ENCODE measurements around the gene ADAMTS17. TPM values are rescaled to one million over a fixed set of nuclear protein-coding genes. Genes with fewer than 3 reads are reported as not detected.

The ADAMTS17 gene
- total RNA-seq, 1 donor, result 7.6 TPM

DNA sequence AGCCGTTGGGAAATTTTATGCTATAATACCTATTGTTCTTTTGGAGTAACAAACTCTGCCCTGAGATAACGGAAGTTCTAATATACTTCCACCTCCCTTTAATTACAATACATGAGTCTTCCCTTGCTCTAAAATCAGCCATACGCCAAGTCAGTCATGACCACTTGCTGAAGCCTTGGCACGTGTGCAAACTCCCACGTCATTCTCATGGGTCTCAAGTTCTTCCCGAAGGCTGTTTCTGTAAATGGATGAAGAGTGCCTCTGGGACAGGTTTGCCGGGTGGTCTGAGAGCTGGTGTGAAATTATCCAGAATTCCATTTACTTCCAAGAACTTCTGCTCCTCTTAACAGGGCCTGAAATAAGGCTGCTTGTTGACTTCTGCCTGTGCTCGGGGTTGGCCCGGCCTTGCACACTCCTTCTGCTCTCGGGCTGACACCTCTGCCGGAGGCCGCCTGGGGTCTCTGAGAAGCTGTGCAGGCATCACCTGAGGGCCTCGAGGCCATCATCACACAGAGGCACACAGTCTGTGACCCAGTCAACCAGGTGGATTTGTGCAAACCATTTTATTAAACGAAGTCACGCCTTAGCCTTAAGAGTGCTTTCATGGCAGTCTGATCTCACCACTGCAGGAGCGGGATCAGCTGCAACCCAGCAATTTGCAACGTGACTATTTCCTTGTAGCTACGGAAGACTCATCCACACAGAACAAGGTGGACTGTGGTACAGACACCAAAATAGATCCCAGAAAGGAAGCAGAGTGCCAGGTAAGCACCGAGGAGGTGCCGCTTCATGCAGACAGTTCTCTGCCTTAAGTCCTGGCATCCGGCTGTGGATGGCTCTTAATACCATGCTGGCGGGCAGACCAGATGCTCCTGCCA, 120.1 kb downstream of the ADAMTS17 start:
- Histone ChIP-seq H3K9me3 (ENCODE audit: low read depth, low read length) (no peaks in the 10 kb centered on the region), H3K4me1 (ENCODE audit: insufficient read depth, low read length) (no peaks in the 10 kb centered on the region), H3K27me3 (ENCODE audit: insufficient read depth, low read length) (no peaks in the 10 kb centered on the region), H3K4me3 (ENCODE audit: low read length) (no peak overlapping the region)

DNA sequence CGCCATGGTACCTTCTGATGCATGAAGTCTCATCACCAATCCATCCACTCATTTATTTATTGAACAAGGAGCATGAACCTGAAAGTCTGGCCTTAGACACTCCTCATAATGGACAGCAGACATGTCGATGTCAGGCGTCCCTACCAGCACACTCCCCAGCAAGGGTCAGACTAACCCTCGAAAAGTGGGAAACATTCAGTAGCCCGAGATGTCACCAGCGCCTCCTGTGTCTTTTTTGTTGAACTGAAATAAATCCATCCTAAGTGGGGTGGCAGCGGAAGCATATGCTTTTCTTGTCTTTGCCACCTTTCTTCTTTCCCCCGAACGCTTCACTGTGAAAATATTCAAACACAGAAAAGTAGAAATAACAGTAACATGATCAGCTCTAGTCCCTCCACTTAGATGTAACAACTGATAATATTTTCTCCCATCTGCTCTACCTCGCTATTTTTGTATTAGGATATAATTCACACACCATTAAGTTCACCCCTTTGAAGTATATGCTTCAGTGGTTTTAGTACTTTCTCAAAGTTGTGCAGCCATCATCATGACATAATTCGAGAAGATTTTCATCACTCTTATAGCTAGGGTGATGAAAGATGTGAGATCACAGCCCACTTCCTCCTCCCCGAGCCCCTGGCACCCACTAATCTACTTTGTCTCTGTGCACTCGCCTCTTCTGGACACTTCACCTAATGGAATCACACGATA, 121.6 kb downstream of the ADAMTS17 start:
- Histone ChIP-seq H3K27me3 (ENCODE audit: insufficient read depth, low read length) (no peaks in the 10 kb centered on the region), H3K4me3 (ENCODE audit: low read length) (no peak overlapping the region), H3K9me3 (ENCODE audit: low read depth, low read length) (no peaks in the 10 kb centered on the region), H3K4me1 (ENCODE audit: insufficient read depth, low read length) (no peaks in the 10 kb centered on the region)

DNA sequence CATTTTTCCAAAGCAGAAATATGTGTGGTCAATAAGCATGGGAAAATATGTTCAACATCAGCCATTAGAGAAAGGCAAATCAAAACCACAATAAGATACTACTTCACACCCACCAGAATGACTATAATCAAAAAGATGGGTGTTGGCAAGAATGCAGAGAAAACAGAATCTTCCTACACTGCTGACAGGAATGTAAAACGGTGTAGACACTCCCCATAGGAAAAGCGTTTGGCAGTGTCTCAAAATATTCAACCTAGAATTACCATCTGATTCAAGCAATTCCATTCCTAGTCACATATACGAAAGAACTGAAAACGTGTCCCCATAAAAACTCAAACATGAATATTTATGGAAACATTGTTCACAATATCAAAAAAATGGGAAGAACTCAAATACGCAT, 123.3 kb downstream of the ADAMTS17 start:
- Histone ChIP-seq H3K4me1 (ENCODE audit: insufficient read depth, low read length) (no peaks in the 10 kb centered on the region), H3K27me3 (ENCODE audit: insufficient read depth, low read length) (no peaks in the 10 kb centered on the region), H3K9me3 (ENCODE audit: low read depth, low read length) (no peaks in the 10 kb centered on the region), H3K4me3 (ENCODE audit: low read length) (no peak overlapping the region)

DNA sequence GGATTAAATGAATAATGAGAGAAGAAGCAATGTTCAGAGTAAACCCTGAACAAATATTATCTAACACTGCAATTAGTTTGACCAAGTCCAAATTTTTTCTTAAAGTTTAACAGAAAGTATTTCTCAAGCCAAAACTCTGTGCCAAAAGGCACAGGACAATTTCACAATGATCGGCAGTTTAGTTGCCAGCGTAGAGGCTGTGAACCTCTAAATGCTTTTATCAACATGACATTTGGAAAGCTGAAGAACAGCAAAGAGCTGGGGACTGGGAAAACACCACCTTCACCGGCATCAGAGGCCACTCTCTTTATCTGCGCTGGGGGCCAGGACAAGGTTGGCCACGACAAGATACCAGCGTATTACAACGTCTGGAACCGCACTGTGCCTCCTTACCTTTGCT, 125.6 kb downstream of the ADAMTS17 start:
- Histone ChIP-seq H3K4me1 (ENCODE audit: insufficient read depth, low read length) (no peaks in the 10 kb centered on the region), H3K4me3 (ENCODE audit: low read length) (no peak overlapping the region), H3K9me3 (ENCODE audit: low read depth, low read length) (no peaks in the 10 kb centered on the region), H3K27me3 (ENCODE audit: insufficient read depth, low read length) (no peaks in the 10 kb centered on the region)

DNA sequence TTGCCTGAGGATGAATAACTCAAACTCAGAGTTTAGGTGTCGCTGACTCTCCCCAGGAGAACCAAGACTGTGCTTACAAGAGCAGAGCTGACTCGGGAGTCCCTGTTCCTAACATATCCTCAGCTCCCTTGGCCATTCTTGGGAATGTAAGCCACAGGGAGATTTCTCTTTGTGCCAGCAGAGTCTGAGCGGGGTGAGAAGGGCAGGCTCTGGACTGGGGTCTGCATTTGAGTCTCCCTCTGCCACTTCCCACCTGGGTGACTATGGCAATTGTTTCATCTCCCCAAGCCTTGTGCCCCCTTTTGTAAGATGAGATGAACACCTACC, 126.0 kb downstream of the ADAMTS17 start:
- no peaks in the 10 kb centered on the region for H3K27me3 ChIP-seq (ENCODE audit: insufficient read depth, low read length)
- H3K4me3 ChIP-seq (ENCODE audit: low read length), result no peak overlapping the region
- H3K4me1 ChIP-seq (ENCODE audit: insufficient read depth, low read length), result no peaks in the 10 kb centered on the region
- H3K9me3 ChIP-seq (ENCODE audit: low read depth, low read length), result no peaks in the 10 kb centered on the region

DNA sequence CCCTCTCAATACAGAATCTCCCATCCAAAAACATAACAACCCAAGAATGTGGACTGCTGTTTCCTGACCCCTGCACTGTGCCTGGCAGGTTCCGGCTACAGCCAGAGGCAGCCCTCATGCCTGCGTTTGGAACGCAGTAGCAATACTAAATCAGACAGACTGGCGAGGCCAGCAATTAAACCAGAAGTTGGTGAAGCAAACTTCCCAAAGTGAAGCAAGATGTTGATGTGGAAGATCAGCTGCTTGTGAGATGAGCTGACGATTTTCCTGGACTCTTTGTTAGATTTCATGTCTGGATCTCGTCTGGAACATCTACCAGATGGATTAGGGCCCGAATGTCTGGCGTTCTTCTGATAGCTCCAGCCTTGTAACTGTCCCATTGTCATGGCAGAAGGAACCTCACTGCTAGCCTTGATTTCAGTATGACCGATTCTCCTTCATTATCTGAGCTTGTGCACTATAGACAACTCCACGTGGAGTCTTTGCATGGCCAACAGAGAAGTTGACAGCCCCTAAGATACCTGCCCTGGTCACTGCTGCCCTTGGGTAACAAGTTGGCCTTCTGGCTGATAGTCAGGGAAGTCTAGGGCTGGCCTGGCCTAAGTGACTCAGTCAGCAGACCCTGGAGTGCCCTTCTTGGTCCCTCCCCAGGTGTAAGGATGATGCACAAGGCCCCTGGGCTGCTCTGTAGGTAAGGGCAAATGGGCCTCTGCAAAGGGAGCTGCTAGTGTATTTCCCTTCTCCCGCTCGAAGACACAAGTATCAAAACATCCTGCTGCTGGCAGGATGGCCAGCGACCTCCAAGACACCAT, 126.5 kb downstream of the ADAMTS17 start:
- H3K27me3 ChIP-seq (ENCODE audit: insufficient read depth, low read length), result no peaks in the 10 kb centered on the region
- no peaks in the 10 kb centered on the region for H3K9me3 ChIP-seq (ENCODE audit: low read depth, low read length)
- no peaks in the 10 kb centered on the region for H3K4me1 ChIP-seq (ENCODE audit: insufficient read depth, low read length)
- no peak overlapping the region for H3K4me3 ChIP-seq (ENCODE audit: low read length)

DNA sequence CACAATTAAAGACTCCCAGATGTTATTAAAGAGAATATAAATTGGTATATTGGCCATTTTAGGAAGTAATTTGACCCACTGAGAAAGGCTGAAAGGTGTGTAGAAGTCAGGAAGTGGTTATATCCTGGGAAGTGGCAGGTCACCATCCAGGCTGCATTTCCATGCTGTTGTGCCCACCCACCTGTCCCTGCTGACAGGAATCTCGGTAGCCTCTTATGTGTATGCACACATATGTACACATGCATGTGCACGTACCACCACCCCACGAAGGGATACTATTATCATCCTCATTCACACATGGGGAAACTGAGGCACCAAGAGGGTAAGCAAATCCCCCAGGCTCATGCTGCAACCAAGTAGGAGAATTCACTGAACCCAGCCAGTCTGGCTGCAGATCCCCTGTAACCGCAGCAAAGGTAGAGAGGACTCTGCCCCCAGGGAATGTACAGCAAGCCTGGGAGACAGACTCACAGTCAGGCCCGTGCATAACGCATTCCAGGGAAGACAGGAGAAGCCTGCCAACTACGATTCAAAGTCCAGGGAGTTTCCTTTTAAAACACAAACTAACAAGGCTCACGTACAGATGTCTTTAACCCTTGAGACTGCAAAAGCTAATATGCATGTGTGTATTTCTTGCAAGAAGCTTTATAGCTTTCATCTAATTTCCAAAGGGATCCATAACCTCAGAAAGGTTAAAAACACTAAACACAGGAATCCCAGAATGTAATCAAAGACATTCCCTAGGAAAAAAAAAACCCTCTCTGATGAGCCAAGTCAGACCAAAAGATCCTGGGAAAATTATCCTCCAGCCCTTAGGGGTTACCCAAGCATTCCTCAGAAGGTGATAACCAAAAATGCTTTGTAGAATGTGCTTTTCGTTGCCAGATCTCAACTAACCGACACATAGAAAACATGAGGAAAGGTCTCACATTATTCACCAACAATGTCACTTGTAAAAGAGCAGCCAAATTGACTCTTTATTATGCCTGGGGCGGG, 129.6 kb downstream of the ADAMTS17 start:
- Histone ChIP-seq H3K9me3 (ENCODE audit: low read depth, low read length) (no peaks in the 10 kb centered on the region), H3K27me3 (ENCODE audit: insufficient read depth, low read length) (no peaks in the 10 kb centered on the region), H3K4me3 (ENCODE audit: low read length) (no peak overlapping the region), H3K4me1 (ENCODE audit: insufficient read depth, low read length) (no peaks in the 10 kb centered on the region)

DNA sequence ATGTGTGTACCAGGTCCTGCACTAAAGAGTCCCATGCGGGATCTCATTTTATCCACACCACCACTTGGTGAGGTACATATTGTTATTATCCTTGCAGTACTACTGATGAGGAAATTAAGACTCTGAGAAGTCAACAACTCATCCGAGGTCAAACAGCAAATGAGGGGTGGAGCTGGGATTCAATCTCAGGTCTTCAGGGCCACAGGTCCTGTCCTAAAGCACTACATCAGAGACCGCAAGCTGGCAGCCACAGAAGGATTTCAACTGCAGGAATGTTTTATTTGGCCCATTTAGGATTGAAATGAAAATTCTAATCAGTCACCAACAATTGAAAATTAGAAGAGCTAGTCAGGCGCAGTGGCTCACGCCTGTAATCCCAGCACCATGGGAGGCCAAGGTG, 131.4 kb downstream of the ADAMTS17 start:
- Histone ChIP-seq H3K27me3 (ENCODE audit: insufficient read depth, low read length) (no peaks in the 10 kb centered on the region), H3K9me3 (ENCODE audit: low read depth, low read length) (no peaks in the 10 kb centered on the region), H3K4me1 (ENCODE audit: insufficient read depth, low read length) (no peaks in the 10 kb centered on the region), H3K4me3 (ENCODE audit: low read length) (no peak overlapping the region)

DNA sequence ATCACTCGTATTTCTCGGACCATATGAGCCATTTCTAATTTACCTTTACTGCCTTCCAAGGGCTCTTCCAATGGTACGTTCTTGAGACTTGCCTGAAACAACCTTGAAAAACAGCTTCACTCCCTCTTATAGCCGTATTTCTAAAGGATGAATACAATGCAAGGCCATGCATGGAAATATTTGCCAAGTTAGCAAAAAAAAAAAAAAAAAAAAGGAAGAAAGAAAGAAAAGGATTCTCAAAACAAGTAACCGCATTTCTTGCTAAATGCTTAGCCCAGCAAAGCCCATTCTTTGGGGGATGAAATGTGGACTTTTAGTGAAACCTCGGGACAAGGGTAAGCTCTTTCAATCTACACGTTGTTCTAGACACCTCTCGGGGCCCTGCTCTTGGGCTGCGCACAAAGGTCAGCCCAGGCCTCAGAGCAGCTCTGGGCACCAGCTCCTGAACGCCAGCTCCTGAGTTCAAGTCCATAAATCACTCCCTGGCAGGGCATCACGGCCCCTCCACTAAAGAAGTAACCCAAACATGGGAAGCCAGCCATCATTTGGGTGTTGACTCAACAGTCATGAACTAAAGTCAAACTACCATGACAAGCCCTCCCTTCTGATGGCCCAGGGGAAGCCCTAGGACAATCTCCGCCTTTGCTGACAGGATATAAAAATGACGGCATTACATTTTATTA, 132.7 kb downstream of the ADAMTS17 start:
- Histone ChIP-seq H3K9me3 (ENCODE audit: low read depth, low read length) (no peaks in the 10 kb centered on the region), H3K27me3 (ENCODE audit: insufficient read depth, low read length) (no peaks in the 10 kb centered on the region), H3K4me3 (ENCODE audit: low read length) (no peak overlapping the region), H3K4me1 (ENCODE audit: insufficient read depth, low read length) (no peaks in the 10 kb centered on the region)

DNA sequence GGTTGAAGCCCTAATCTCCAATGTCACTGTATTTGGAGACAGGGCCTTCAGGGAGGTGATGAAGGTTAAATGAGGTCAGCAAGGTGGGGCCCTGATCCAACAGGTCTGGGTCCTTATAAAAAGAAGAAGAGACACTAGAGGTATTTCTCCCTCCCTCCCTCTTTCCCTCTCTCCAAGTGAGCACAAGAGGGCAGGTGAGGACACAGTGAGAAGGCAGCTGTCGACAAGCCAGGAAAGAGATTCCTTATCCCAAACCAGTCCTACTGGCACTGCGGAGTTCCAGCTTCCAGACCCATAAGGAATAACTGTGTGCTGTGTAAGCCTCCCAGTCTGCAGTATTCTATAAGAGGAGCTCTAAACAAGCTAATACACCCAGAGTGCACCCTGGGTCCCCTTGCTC, 134.7 kb downstream of the ADAMTS17 start:
- H3K4me3 ChIP-seq (ENCODE audit: low read length), result no peak overlapping the region
- no peaks in the 10 kb centered on the region for H3K27me3 ChIP-seq (ENCODE audit: insufficient read depth, low read length)
- H3K9me3 ChIP-seq (ENCODE audit: low read depth, low read length), result no peaks in the 10 kb centered on the region
- H3K4me1 ChIP-seq (ENCODE audit: insufficient read depth, low read length), result no peaks in the 10 kb centered on the region

DNA sequence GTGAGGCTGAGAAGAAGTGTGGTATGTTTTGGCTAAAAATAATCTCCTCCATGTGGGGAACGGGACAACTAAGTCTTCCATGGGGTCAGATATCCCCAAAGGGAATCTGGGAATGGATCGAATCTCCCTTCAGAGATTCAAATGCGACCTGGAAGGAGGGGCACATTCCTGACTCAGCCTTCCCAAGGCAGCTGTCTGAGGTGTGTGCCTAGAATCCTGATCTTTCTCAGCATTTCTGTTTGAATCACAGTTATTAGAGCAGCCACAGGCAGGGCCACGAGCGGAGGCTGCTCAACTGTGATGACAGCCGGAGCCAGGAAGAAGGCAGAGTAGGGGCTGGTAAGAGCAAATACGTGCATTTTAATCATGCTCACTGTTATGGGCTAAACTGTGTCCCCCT, 135.1 kb downstream of the ADAMTS17 start:
- no peaks in the 10 kb centered on the region for H3K27me3 ChIP-seq (ENCODE audit: insufficient read depth, low read length)
- H3K9me3 ChIP-seq (ENCODE audit: low read depth, low read length), result no peaks in the 10 kb centered on the region
- no peak overlapping the region for H3K4me3 ChIP-seq (ENCODE audit: low read length)
- H3K4me1 ChIP-seq (ENCODE audit: insufficient read depth, low read length), result no peaks in the 10 kb centered on the region

DNA sequence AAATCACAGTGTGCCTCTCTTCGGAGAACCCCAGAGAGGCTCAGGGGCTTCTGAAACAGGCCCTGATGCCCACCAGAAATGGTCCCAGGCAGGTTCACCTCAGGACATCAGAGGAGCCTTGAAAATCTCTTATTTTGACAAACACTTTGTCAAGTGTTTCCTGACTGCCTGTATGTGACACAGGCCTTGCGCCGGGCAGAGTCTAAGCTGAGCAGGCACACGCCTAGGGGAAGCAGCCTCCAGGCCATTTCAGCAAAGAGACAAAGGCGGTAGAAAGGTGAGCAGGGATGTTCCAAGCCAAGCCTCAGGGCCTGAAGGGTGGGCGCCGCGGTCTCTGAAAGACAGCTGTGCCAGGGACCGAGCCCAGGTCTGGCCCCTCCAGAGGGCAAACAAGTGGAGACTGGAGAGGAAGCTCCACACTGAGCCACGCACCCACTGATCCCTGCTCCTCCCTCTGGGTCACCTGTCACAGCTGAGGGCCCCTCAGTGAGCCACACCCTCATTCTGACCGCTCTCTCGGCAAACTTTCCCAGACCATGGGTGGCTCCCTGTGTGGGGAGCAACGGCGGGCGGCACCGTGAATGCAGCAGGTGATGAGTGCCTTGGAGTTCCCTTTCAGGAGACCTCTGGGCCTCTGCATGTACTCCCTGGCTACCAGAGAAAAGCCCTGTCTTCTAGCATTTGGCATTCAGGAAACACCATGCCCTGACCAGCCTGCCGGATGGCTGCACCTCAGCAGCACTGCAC, 136.1 kb downstream of the ADAMTS17 start:
- H3K9me3 ChIP-seq (ENCODE audit: low read depth, low read length), result no peaks in the 10 kb centered on the region
- H3K4me3 ChIP-seq (ENCODE audit: low read length), result no peak overlapping the region
- no peaks in the 10 kb centered on the region for H3K27me3 ChIP-seq (ENCODE audit: insufficient read depth, low read length)
- H3K4me1 ChIP-seq (ENCODE audit: insufficient read depth, low read length), result peaks cover 5% of the 10 kb centered on the region

DNA sequence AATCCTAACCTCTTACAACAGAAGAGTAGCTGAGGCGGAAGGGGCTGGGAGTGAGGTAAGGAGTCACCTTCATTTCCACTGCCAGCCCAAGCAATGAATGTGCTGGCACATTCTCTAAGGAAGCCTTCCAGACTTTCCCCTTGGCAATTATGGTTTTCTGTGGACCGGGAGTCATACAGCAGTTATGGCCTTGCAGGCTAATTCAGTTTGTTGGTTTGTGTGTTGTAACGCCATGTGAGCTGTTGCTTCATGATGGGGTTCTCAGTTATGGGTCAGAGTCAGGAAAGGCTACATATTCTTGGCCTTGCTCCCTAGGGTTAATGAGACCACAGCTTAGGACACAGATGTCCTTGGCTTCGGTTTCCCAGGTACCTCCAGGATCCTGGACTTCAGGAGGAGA, 137.0 kb downstream of the ADAMTS17 start:
- peaks cover 5% of the 10 kb centered on the region for H3K4me1 ChIP-seq (ENCODE audit: insufficient read depth, low read length)
- no peak overlapping the region for H3K4me3 ChIP-seq (ENCODE audit: low read length)
- H3K27me3 ChIP-seq (ENCODE audit: insufficient read depth, low read length), result no peaks in the 10 kb centered on the region
- no peaks in the 10 kb centered on the region for H3K9me3 ChIP-seq (ENCODE audit: low read depth, low read length)
